NB4 (cell line): ENCODE measurements around the gene LITAF.
"Not testable (repeated sequence)": the region's sequence is repeated elsewhere in the genome, so short reads cannot be mapped to it uniquely, and the experiment has no call there.

Experiments
- DNase-seq: peaks from one replicate; pipeline ENCODE4 v3.0.0; 2010; ENCODE audit warnings: low read depth
- H3K4me3 ChIP-seq: one replicate; pipeline ENCODE4 v1.5.1; 2011; ENCODE audit warnings: mild to moderate bottlenecking, low read depth, low read length, moderate library complexity
- MYC ChIP-seq: IDR thresholded peaks from 2 replicates; pipeline ENCODE4 v1.6.1; 2011; ENCODE audit warnings: low read depth, low read length
- POLR2A ChIP-seq: IDR thresholded peaks from 2 replicates; pipeline ENCODE4 v1.6.1; 2011; ENCODE audit warnings: mild to moderate bottlenecking; ENCODE audit not compliant: insufficient read length; ENCODE audit errors: extremely low read depth
- TF ChIP-seq, protein P1 (sequence below): IDR thresholded peaks from one replicate; pipeline ENCODE4 v1.5.1; 2012; ENCODE audit warnings: low read depth, low read length
- TF ChIP-seq, protein P2 (sequence below): IDR thresholded peaks from 2 replicates; pipeline ENCODE4 v1.6.1; 2011; ENCODE audit warnings: low read depth, low read length

LITAF gene

DNA sequence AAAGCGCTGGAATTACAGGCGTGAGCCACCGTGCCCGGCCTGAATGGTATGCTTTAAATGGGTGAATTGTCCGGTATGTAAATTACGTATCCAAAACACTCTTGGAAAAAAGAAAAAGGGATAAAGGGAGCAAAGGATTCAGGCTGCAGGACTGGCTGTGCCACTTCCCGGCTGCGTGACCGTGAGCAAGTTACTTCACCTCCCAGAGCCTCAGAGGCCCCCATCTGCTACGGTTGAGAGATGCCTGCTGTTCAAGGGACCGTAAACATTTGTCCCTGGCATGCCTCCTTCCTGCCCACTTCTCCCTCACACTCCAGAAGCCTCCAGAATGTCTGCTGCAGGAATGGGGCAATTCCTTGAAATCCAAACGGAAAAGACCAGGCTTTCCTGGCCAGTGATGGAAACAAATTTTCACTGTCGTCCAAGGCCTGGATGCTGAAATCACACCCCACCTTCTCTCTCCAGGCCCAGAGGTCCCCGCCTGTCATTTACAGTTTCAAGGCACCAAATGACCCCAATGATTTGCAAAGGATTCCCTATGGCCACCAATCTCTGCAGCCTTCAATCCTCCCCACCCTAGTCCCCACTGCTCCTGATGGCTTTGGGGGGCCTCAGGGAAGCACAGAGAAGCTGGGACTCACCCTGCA is 22.9 kb upstream of the LITAF start:
- no peak for DNase-seq
- TF ChIP-seq POLR2A (no peak), MYC (no peak)
- TF ChIP-seq, protein P1, sequence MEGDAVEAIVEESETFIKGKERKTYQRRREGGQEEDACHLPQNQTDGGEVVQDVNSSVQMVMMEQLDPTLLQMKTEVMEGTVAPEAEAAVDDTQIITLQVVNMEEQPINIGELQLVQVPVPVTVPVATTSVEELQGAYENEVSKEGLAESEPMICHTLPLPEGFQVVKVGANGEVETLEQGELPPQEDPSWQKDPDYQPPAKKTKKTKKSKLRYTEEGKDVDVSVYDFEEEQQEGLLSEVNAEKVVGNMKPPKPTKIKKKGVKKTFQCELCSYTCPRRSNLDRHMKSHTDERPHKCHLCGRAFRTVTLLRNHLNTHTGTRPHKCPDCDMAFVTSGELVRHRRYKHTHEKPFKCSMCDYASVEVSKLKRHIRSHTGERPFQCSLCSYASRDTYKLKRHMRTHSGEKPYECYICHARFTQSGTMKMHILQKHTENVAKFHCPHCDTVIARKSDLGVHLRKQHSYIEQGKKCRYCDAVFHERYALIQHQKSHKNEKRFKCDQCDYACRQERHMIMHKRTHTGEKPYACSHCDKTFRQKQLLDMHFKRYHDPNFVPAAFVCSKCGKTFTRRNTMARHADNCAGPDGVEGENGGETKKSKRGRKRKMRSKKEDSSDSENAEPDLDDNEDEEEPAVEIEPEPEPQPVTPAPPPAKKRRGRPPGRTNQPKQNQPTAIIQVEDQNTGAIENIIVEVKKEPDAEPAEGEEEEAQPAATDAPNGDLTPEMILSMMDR = no peak
- TF ChIP-seq, protein P2, sequence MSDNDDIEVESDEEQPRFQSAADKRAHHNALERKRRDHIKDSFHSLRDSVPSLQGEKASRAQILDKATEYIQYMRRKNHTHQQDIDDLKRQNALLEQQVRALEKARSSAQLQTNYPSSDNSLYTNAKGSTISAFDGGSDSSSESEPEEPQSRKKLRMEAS = no peak
- no peak overlapping the region for H3K4me3 ChIP-seq

DNA sequence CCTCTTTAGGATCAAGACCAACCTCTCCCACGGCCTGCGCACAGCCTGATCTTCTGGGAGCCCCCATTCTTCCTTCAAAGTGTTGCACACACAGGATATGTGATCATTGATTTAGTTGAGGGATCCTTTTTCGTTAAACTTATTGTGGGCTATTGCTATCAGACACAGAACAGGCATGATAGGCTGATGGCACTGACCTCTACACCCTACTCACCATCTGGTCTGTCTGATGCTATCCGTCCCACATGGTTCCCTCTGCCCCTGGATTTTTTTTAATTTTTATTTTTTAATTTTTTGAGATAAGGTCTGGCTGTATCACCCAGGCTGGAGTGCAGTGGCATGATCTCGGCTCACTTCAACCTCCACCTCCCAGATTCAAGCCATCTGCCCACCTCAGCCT is 19.2 kb upstream of the LITAF start:
- TF ChIP-seq POLR2A = no peak
- TF ChIP-seq, protein P2 = no peak
- TF ChIP-seq, protein P1 = no peak
- TF ChIP-seq MYC = no peak
- DNase-seq = no peak

DNA sequence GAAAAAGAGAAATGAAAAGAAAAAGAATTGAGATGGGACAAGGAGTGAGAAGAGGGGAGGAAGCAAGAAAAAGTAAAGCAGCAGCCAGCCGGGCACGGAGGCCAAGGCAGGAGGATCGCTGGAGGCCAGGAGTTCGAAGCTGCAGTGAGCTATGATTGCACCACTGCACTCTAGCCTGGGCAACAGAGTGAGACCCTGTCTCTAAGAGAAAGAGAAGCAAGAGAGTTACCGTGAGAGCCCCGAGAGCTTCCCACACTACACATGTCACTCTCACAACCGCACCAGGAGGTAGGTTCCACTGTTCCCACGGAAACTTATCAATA is 18.8 kb upstream of the LITAF start:
- TF ChIP-seq, protein P1 = no peak
- no peak for TF ChIP-seq POLR2A
- TF ChIP-seq MYC = no peak
- TF ChIP-seq, protein P2 = no peak
- H3K4me3 ChIP-seq = no peak overlapping the region
- DNase-seq = no peak

More for the DNA sequence above, 19.2 kb upstream of the LITAF start:
- no peak overlapping the region for H3K4me3 ChIP-seq

DNA sequence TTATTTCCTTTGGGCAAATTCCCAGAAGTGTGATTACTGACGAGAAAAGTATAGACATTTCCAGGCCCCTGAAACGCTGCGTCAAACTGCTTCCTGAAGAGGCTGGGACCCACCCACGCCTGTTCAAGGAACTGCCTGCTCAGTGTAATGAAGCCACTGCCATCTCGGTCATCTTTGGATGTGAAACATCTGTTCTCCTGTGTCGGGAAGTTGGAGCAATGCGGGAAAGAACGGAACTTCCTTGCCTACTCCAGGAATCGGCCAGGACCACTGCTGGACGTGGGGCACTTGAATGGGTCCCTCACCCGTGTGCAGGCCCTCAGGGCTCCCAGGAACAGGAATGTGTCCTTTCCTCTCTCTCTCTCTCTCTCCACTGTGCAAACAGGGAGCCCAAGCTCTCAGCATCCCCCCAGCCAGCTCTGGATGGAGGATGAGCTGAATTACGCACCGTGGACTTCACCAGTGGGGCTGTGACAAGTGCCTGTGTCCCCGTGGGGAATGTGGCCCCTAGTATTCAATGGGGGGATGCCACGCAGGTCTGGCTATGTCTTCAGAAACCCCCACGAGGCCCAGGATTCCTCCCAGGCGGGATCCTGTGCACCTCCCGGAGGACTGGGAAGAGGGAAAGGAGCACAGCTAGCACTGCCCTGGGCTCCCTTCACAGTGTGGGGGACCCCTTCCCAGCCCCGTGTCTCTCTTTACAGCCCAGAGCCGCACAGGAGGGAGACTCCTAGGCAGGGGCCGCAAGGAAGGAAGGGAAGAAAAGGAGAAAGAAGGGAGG is 18.3 kb upstream of the LITAF start:
- TF ChIP-seq POLR2A = no peak
- TF ChIP-seq, protein P1 = no peak
- no peak for TF ChIP-seq MYC
- TF ChIP-seq, protein P2 = no peak
- H3K4me3 ChIP-seq = no peak overlapping the region
- DNase-seq = no peak

DNA sequence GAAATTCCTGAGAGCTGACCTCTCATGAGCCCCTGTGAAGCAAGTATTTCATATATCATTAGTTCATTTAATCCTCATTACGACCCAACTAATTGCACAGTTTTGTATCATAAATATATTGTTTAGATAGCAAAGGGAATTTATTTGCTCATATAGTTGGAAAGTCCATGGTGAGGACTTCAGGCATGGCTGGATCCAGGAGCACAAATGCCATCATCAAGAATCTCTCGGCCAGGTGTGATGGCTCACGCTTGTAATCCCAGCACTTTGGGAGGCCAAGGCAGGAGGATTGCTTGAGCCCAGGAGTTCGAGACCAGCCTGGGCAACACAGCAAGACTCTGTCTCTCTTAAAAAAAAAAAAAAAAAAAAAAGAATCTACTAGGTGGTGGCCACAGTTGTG is 17.6 kb upstream of the LITAF start:
- not testable (repeated sequence) for H3K4me3 ChIP-seq, DNase-seq

DNA sequence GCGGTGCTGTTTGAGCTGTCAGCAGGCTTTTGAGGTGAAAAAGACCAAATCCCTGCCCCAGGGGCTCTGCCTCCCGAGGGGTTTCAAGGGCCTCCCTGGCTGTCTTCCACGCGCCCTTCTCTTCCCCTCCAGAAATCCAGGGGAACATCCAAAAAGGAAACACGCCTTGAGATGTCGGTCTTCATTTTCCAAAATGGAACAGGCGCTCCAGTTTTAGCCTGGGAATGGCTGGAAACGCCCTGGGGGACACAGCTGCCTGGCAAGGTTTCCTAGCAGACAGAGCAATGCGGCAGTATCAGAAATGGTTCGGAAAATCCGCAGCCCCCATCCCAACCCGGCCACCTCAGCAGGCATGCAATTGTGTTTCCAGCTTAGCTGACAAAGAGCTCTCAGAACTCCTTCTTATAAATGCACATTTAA is 16.6 kb upstream of the LITAF start:
- TF ChIP-seq, protein P1 = no peak
- TF ChIP-seq, protein P2 = no peak
- TF ChIP-seq MYC (no peak), POLR2A (no peak)
- no peak for DNase-seq
- no peak overlapping the region for H3K4me3 ChIP-seq
